ENCODE data around the gene NXPH1.
"Not testable (repeated sequence)": the region's sequence is repeated elsewhere in the genome, so short reads cannot be mapped to it uniquely, and the experiment has no call there.

The NXPH1 gene

GRCh38 chr7:8731756-8732155, 298.3 kb downstream of the NXPH1 start:
- DNase-seq: not testable (repeated sequence)

- DNase-seq: no peak
Observed at GRCh38 chr7:8739837-8740236, 306.4 kb downstream of the NXPH1 start.

GRCh38 chr7:8742837-8743236, 309.4 kb downstream of the NXPH1 start:
- DNase-seq: no peak

GRCh38 chr7:8747338-8747737, 313.9 kb downstream of the NXPH1 start:
- DNase-seq: no peak

GRCh38 chr7:8751557-8752231, 318.3 kb downstream of the NXPH1 start:
- DNase-seq: no peak

- no peak for DNase-seq
Observed at GRCh38 chr7:8753355-8753754, 319.9 kb downstream of the NXPH1 start.

GRCh38 chr7:8761731-8762130, 328.3 kb downstream of the NXPH1 start:
- DNase-seq: no peak

- DNase-seq: no peak
Observed at GRCh38 chr7:8762803-8763202, 329.4 kb downstream of the NXPH1 start.

GRCh38 chr7:8765374-8765773, 332.0 kb downstream of the NXPH1 start:
- DNase-seq: no peak

GRCh38 chr7:8773518-8773917, 340.1 kb downstream of the NXPH1 start:
- DNase-seq: no peak

- no peak for DNase-seq
Observed at GRCh38 chr7:8778459-8778858, 345.1 kb downstream of the NXPH1 start.

- DNase-seq: no peak
Observed at GRCh38 chr7:8781166-8781565, 347.8 kb downstream of the NXPH1 start.

- no peak for DNase-seq
Observed at GRCh38 chr7:8783229-8783628, 349.8 kb downstream of the NXPH1 start.

- DNase-seq: no peak
Observed at GRCh38 chr7:8785081-8785480, 351.7 kb downstream of the NXPH1 start.

- no peak for DNase-seq
Observed at GRCh38 chr7:8800986-8801385, 367.6 kb downstream of the NXPH1 start.
